ENCODE data around the gene NCAPD3. TPM values are rescaled to one million over a fixed set of nuclear protein-coding genes. Genes with fewer than 3 reads are reported as not detected.

The NCAPD3 gene
- polyA plus RNA-seq, 3 donors = 27.3 to 28.5 (median 27.6) TPM

Other genes with a start within 250 kb of the NCAPD3 start
- 10 to 100 TPM; 47.7 to 55.4 (median 49.2) TPM for gene JAM3, start 154.9 kb downstream of the NCAPD3 start, polyA plus RNA-seq (ENCODE audit: insufficient read length in 3 of 3)
- gene VPS26B, start 704 bp upstream of the NCAPD3 start, polyA plus RNA-seq (ENCODE audit: insufficient read length in 3 of 3) = 10 to 100 TPM; 44.4 to 47.8 (median 45.3) TPM
- 10 to 100 TPM; 81.3 to 91.4 (median 82.2) TPM for gene THYN1, start 29.4 kb upstream of the NCAPD3 start, polyA plus RNA-seq (ENCODE audit: insufficient read length in 3 of 3)
- 10 to 100 TPM; 39.5 to 47.0 (median 41.1) TPM for gene ACAD8, start 29.6 kb upstream of the NCAPD3 start, polyA plus RNA-seq (ENCODE audit: insufficient read length in 3 of 3)
- 1 to 10 TPM; 1.0 to 1.1 (median 1.1) TPM for gene GLB1L3, start 52.4 kb upstream of the NCAPD3 start, polyA plus RNA-seq (ENCODE audit: insufficient read length in 3 of 3)
- gene GLB1L2, start 108.0 kb upstream of the NCAPD3 start, polyA plus RNA-seq (ENCODE audit: insufficient read length in 3 of 3) = 10 to 100 TPM; 22.4 to 23.5 (median 23.3) TPM
- 1 to 10 TPM; 2.9 to 3.3 (median 3.3) TPM for gene B3GAT1, start 188.3 kb upstream of the NCAPD3 start, polyA plus RNA-seq (ENCODE audit: insufficient read length in 3 of 3)